HEK293 (cell line): ENCODE data around the gene LOXL1.
A peak's percentile ranks its signal among the peaks of the same experiment; 100 is the strongest.

Experiments
- CTCF ChIA-PET: fragments of 350-600 bp; formaldehyde crosslinking; extraction: SDS; loops from one replicate; lab custom pipeline; 2021; ENCODE audit warnings: antibody characterized with exemption; lab: Yijun Ruan, JAX
- POLR2A ChIA-PET: fragments of 300-600 bp; formaldehyde crosslinking; extraction: SDS; loops from one replicate; lab custom pipeline; 2020; ENCODE audit warnings: antibody characterized with exemption, inconsistent platforms; lab: Yijun Ruan, JAX
- H3K27ac ChIP-seq: fragments of 200-500 bp; sonication (Bioruptor generic); 2 replicates; pipeline ENCODE4 v1.5.1; 2014; ENCODE audit warnings: low read depth, low read length, control low read depth, inconsistent platforms; ENCODE audit errors: extremely low read depth
- H3K36me3 ChIP-seq, 2 experiments: fragments of 200-500 bp in 1 of 2; sonication (Bioruptor generic) in 1 of 2; 1 replicate in 1 of 2; 2 replicates in 1 of 2; pipeline ENCODE4 v1.5.1; 2014 to 2017; ENCODE audit warnings: inconsistent platforms in 2 of 2, low read length in 2 of 2; ENCODE audit not compliant: control insufficient read depth in 2 of 2, insufficient read depth in 1 of 2
- H3K4me1 ChIP-seq: fragments of 200-500 bp; sonication (Bioruptor generic); 2 replicates; pipeline ENCODE4 v1.5.1; 2014; ENCODE audit warnings: mild to moderate bottlenecking, low read length, inconsistent platforms; ENCODE audit not compliant: control insufficient read depth, insufficient read depth
- H3K4me3 ChIP-seq: 2 replicates; pipeline ENCODE4 v1.5.1; 2011; ENCODE audit warnings: low read depth, mild to moderate bottlenecking, control low read depth, low read length, moderate library complexity
- H3K9me3 ChIP-seq: fragments of 200-500 bp; sonication (Bioruptor generic); 2 replicates; pipeline ENCODE4 v1.5.1; 2014; ENCODE audit warnings: low read depth, low read length, inconsistent platforms; ENCODE audit not compliant: control insufficient read depth, insufficient read depth
- EGR2 ChIP-seq: fragments of 450-650 bp; formaldehyde crosslinking; IDR thresholded peaks from 2 replicates; pipeline ENCODE4 v1.5.1; 2016; ENCODE audit warnings: low read depth, missing biosample characterization, missing genetic modification characterization
- GLI2 ChIP-seq: fragments of 450-650 bp; formaldehyde crosslinking; IDR thresholded peaks from 2 replicates; pipeline ENCODE4; 2017; ENCODE audit warnings: missing biosample characterization, missing genetic modification characterization, low read depth, borderline replicate concordance
- GLIS1 ChIP-seq: fragments of 450-650 bp; formaldehyde crosslinking; IDR thresholded peaks from 2 replicates; pipeline ENCODE4 v1.5.1; 2016; ENCODE audit warnings: missing biosample characterization, missing genetic modification characterization
- PBX3 ChIP-seq: sonication (generic); formaldehyde crosslinking; IDR thresholded peaks from 2 replicates; pipeline ENCODE4 v1.8.1; 2022; ENCODE audit warnings: mild to moderate bottlenecking, moderate library complexity, missing genetic modification reagents
- SCRT2 ChIP-seq: fragments of 450-650 bp; formaldehyde crosslinking; IDR thresholded peaks from 2 replicates; pipeline ENCODE4 v1.5.1; 2016; ENCODE audit warnings: missing biosample characterization, missing genetic modification characterization
- TCF7L2 ChIP-seq: IDR thresholded peaks from 2 replicates; pipeline ENCODE4 v1.6.1; 2011; ENCODE audit warnings: low read depth, mild to moderate bottlenecking, inconsistent platforms, low read length, moderate library complexity, borderline replicate concordance
- ZBTB10 ChIP-seq: fragments of 450-650 bp; formaldehyde crosslinking; IDR thresholded peaks from 2 replicates; pipeline ENCODE4 v1.5.1; 2016; ENCODE audit warnings: missing biosample characterization, missing genetic modification characterization
- ZBTB8A ChIP-seq: fragments of 450-650 bp; formaldehyde crosslinking; IDR thresholded peaks from 2 replicates; pipeline ENCODE4 v1.5.1; 2016; ENCODE audit warnings: missing biosample characterization, missing genetic modification characterization
- ZNF112 ChIP-seq: fragments of 450-650 bp; formaldehyde crosslinking; IDR thresholded peaks from 2 replicates; pipeline ENCODE4 v1.5.0; 2017; ENCODE audit warnings: missing biosample characterization, missing genetic modification characterization
- ZNF174 ChIP-seq: fragments of 450-650 bp; formaldehyde crosslinking; IDR thresholded peaks from 2 replicates; pipeline ENCODE4 v1.5.0; 2017; ENCODE audit warnings: missing biosample characterization, mild to moderate bottlenecking, missing genetic modification characterization
- ZNF311 ChIP-seq: fragments of 450-650 bp; formaldehyde crosslinking; IDR thresholded peaks from 2 replicates; pipeline ENCODE4 v1.5.1; 2017; ENCODE audit warnings: missing biosample characterization, missing genetic modification characterization, borderline replicate concordance
- ZNF362 ChIP-seq: fragments of 450-650 bp; formaldehyde crosslinking; IDR thresholded peaks from 2 replicates; pipeline ENCODE4 v1.5.1; 2016; ENCODE audit warnings: missing biosample characterization, missing genetic modification characterization
- ZNF398 ChIP-seq: fragments of 450-650 bp; formaldehyde crosslinking; IDR thresholded peaks from 2 replicates; pipeline ENCODE4 v1.5.1; 2017; ENCODE audit warnings: missing biosample characterization, missing genetic modification characterization
- ZNF423 ChIP-seq: fragments of 450-650 bp; formaldehyde crosslinking; IDR thresholded peaks from 2 replicates; pipeline ENCODE4 v1.5.1; 2016; ENCODE audit warnings: missing biosample characterization, missing genetic modification characterization
- ZNF514 ChIP-seq: fragments of 450-650 bp; formaldehyde crosslinking; IDR thresholded peaks from 2 replicates; pipeline ENCODE4 v1.5.1; 2016; ENCODE audit warnings: missing biosample characterization, missing genetic modification characterization
- ZNF585B ChIP-seq: fragments of 450-650 bp; formaldehyde crosslinking; IDR thresholded peaks from 2 replicates; pipeline ENCODE4 v1.5.1; 2016; ENCODE audit warnings: missing biosample characterization, missing genetic modification characterization
- ZNF623 ChIP-seq: fragments of 450-650 bp; formaldehyde crosslinking; IDR thresholded peaks from 2 replicates; pipeline ENCODE4 v1.5.1; 2016; ENCODE audit warnings: missing biosample characterization, missing genetic modification characterization
- ZNF660 ChIP-seq: fragments of 450-650 bp; IDR thresholded peaks from 2 replicates; pipeline ENCODE4 v1.5.1; 2018; ENCODE audit warnings: missing biosample characterization, mild to moderate bottlenecking, missing genetic modification characterization
- ZSCAN23 ChIP-seq: fragments of 450-650 bp; formaldehyde crosslinking; IDR thresholded peaks from 2 replicates; pipeline ENCODE4 v1.5.1; 2016; ENCODE audit warnings: missing biosample characterization, missing genetic modification characterization
- TF ChIP-seq, protein P1 (sequence below): IDR thresholded peaks from 2 replicates; pipeline ENCODE4 v1.6.1; 2011; ENCODE audit warnings: mild to moderate bottlenecking, low read depth, low read length, borderline replicate concordance

Gene LOXL1

DNA sequence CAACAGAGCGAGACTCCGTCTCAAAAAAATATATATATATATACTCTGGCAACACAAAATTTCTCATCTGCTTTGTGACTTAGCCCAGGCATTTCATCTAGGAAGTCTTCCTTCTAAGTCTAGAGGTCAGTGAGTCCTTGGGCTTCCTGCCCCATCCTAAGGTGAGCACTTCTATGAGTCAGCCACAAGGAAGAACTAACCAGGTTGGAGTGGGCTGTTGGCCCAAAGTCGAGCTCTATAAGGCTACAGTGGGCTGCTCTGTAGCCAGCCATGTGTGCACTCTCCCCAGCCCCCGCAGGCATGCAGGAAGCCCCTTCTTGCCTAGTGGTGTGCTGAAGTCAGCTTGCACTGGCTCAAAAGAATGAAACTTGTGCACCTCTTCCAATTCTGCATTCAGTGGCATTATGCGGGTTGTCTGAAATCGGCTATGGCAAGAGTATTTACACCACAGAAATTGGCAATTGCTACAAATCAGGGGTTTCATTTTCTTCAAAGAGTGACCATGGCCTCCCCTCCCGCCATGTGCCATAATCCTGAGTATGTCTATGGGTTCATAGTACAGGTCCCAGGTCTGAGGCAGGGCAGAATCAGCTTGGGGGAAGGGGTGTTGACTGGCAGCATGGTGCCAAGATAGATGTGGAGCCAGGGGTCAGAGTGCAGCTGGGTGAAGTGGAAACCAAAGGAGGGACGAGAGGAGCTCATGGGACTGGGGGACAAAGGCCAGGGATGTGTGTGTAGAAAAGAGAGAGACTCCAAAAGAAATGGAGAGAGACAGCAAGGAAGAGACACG lies 22.0 kb upstream of the LOXL1 start:
- H3K4me3 ChIP-seq = no peak overlapping the region
- ChIA-PET POLR2A (no interaction called here), CTCF (interaction anchor here (0.6 to 3.7 kb wide), 3 partner anchors 31 to 132 kb away, joined by 4 to 31 read pairs (median 15); partner anchors contain the start of gene TBC1D21)
- no peaks in the 10 kb centered on the region for H3K36me3 ChIP-seq
- H3K4me1 ChIP-seq = no peaks in the 10 kb centered on the region
- H3K9me3 ChIP-seq = no peaks in the 10 kb centered on the region
- TF ChIP-seq ZNF112 (tag by site-specific recombination) (peak; percentile 77; the same call in 1 of the 2 replicates), ZNF623 (no peak)
- H3K27ac ChIP-seq = no peak overlapping the region

- no peaks in the 10 kb centered on the region for H3K36me3 ChIP-seq
- CTCF ChIA-PET = interaction anchor here (0.6 to 9.4 kb wide), 9 partner anchors 7 to 579 kb away, joined by 3 to 88 read pairs (median 4); partner anchors contain the start of genes LOXL1 and TBC1D21
- H3K27ac ChIP-seq = no peak overlapping the region
- POLR2A ChIA-PET = interaction anchor here (0.6 kb wide), 1 partner anchor 554 kb away, joined by 3 read pairs; no protein-coding TSS in a partner anchor
- no peaks in the 10 kb centered on the region for H3K4me1 ChIP-seq
- no peak for TF ChIP-seq ZNF423 (tag by site-specific recombination)
- no peak for TF ChIP-seq ZNF311 (tag by site-specific recombination)
- no peak for TF ChIP-seq ZBTB10 (tag by site-specific recombination)
- no peak for TF ChIP-seq SCRT2
- TF ChIP-seq ZNF398 = no peak
- peak; percentile 95 for TF ChIP-seq ZNF112 (tag by site-specific recombination)
- no peaks in the 10 kb centered on the region for H3K9me3 ChIP-seq
- no peak overlapping the region for H3K4me3 ChIP-seq
Observed at GRCh38 chr15:73905225-73905827, 20.9 kb upstream of the LOXL1 start.

- Histone ChIP-seq H3K27ac (no peak overlapping the region), H3K36me3 (no peaks in the 10 kb centered on the region), H3K4me1 (no peaks in the 10 kb centered on the region), H3K9me3 (no peaks in the 10 kb centered on the region), H3K4me3 (no peak overlapping the region)
- CTCF ChIA-PET = interaction anchor here (0.5 to 9.4 kb wide), 27 partner anchors 8 to 601 kb away, joined by 3 to 88 read pairs (median 6); partner anchors contain the start of genes LOXL1 and TBC1D21
- POLR2A ChIA-PET = interaction anchor here (0.6 to 1.2 kb wide), 3 partner anchors 22 to 553 kb away, joined by 3 read pairs; no protein-coding TSS in a partner anchor
- no peak for TF ChIP-seq ZSCAN23 (tag by site-specific recombination)
- no peak for TF ChIP-seq ZNF585B (tag by site-specific recombination)
- no peak for TF ChIP-seq TCF7L2
- TF ChIP-seq ZNF514 = no peak
- TF ChIP-seq, protein P1, sequence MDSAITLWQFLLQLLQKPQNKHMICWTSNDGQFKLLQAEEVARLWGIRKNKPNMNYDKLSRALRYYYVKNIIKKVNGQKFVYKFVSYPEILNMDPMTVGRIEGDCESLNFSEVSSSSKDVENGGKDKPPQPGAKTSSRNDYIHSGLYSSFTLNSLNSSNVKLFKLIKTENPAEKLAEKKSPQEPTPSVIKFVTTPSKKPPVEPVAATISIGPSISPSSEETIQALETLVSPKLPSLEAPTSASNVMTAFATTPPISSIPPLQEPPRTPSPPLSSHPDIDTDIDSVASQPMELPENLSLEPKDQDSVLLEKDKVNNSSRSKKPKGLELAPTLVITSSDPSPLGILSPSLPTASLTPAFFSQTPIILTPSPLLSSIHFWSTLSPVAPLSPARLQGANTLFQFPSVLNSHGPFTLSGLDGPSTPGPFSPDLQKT = no peak
- TF ChIP-seq EGR2 = peak; percentile 26
- TF ChIP-seq GLI2 (tag by site-specific recombination) = no peak
- no peak for TF ChIP-seq ZNF174 (tag by site-specific recombination)
- no peak for TF ChIP-seq ZNF362 (tag by site-specific recombination)
- TF ChIP-seq GLIS1 = peak; percentile 32; the same call in 1 of the 2 replicates
- TF ChIP-seq ZNF623 = no peak
- no peak for TF ChIP-seq ZNF660
- no peak for TF ChIP-seq PBX3 (CRISPR knock-in tag)
- TF ChIP-seq ZBTB8A (tag by site-specific recombination) = no peak
Observed at GRCh38 chr15:73906346-73907034, 19.8 kb upstream of the LOXL1 start.
